WTC11 (cell line): ENCODE results near the gene COL27A1.

Experiments used
- CREB1 ChIP-seq: sonication (generic); formaldehyde crosslinking; IDR thresholded peaks from 2 replicates; pipeline ENCODE4 v1.8.0; 2023; ENCODE audit warnings: mild to moderate bottlenecking, missing genetic modification reagents
- CTCF ChIP-seq: fragments of 200-600 bp; IDR thresholded peaks from 2 replicates; pipeline ENCODE4 v1.8.0; 2022; ENCODE audit warnings: antibody characterized with exemption
- E2F1 ChIP-seq: sonication (generic); formaldehyde crosslinking; IDR thresholded peaks from 2 replicates; pipeline ENCODE4 v1.8.0; 2022; ENCODE audit warnings: mild to moderate bottlenecking, missing genetic modification reagents
- ELF4 ChIP-seq: sonication (generic); formaldehyde crosslinking; IDR thresholded peaks from 2 replicates; pipeline ENCODE4 v1.8.1; 2022; ENCODE audit warnings: low read depth, mild to moderate bottlenecking, moderate library complexity, missing genetic modification reagents
- GABPB1 ChIP-seq: sonication (generic); formaldehyde crosslinking; IDR thresholded peaks from 2 replicates; pipeline ENCODE4 v1.8.1; 2023; ENCODE audit warnings: mild to moderate bottlenecking, missing genetic modification reagents
- GTF2I ChIP-seq: fragments of 250-450 bp; sonication (Bioruptor Pico); conservative IDR thresholded peaks from 2 replicates; pipeline ENCODE4 v1.4.0; 2021; ENCODE audit warnings: mild to moderate bottlenecking
- IRF2 ChIP-seq: sonication (generic); formaldehyde crosslinking; IDR thresholded peaks from 2 replicates; pipeline ENCODE4 v1.8.0; 2022; ENCODE audit warnings: low read depth, missing genetic modification reagents, borderline replicate concordance
- JUN ChIP-seq: sonication (generic); formaldehyde crosslinking; IDR thresholded peaks from 2 replicates; pipeline ENCODE4 v1.8.0; 2023; ENCODE audit warnings: mild to moderate bottlenecking, missing genetic modification reagents
- MAX ChIP-seq: sonication (generic); formaldehyde crosslinking; IDR thresholded peaks from 2 replicates; pipeline ENCODE4 v1.8.0; 2022; ENCODE audit warnings: mild to moderate bottlenecking, missing genetic modification reagents
- NR1H2 ChIP-seq: sonication (generic); formaldehyde crosslinking; IDR thresholded peaks from 2 replicates; pipeline ENCODE4 v1.9.0; 2021; ENCODE audit warnings: mild to moderate bottlenecking, moderate library complexity, missing genetic modification reagents
- NR2C2 ChIP-seq: sonication (generic); formaldehyde crosslinking; IDR thresholded peaks from 2 replicates; pipeline ENCODE4 v1.8.0; 2022; ENCODE audit warnings: mild to moderate bottlenecking, missing genetic modification reagents
- ZBTB43 ChIP-seq: sonication (generic); formaldehyde crosslinking; IDR thresholded peaks from 2 replicates; pipeline ENCODE4 v1.8.1; 2023; ENCODE audit warnings: mild to moderate bottlenecking, missing genetic modification reagents
- ZMAT4 ChIP-seq: fragments of 250-450 bp; sonication (Bioruptor Pico); IDR thresholded peaks from 2 replicates; pipeline ENCODE4 v1.9.0; 2021; ENCODE audit warnings: mild to moderate bottlenecking
- ZNF138 ChIP-seq: sonication (generic); formaldehyde crosslinking; conservative IDR thresholded peaks from 2 replicates; pipeline ENCODE4 v1.8.1; 2022; ENCODE audit warnings: mild to moderate bottlenecking, moderate library complexity, missing genetic modification reagents

GRCh38 chr9:114224247-114224610 lies 68.9 kb downstream of the COL27A1 start:
- TF ChIP-seq NR1H2 (CRISPR knock-in tag) (no peak), CTCF (no peak), NR2C2 (no peak), MAX (CRISPR knock-in tag) (no peak), E2F1 (CRISPR knock-in tag) (no peak), CREB1 (CRISPR knock-in tag) (no peak), ZMAT4 (no peak), ZBTB43 (no peak), IRF2 (CRISPR knock-in tag) (no peak), GABPB1 (CRISPR knock-in tag) (no peak), ELF4 (no peak), ZNF138 (CRISPR knock-in tag) (no peak), GTF2I (no peak), JUN (CRISPR knock-in tag) (no peak)
